HG02884 (cell line): ENCODE results near the gene CBLN3.
A peak's percentile ranks its signal among the peaks of the same experiment; 100 is the strongest.
"Not testable (repeated sequence)": the region's sequence is repeated elsewhere in the genome, so short reads cannot be mapped to it uniquely, and the experiment has no call there.

Experiments used
- ATAC-seq: cut with Tn5 transposase; IDR thresholded peaks from one replicate; pipeline ENCODE4 v1.9.1; 2021; ENCODE audit warnings: mild to moderate bottlenecking, moderate library complexity; ENCODE audit not compliant: unreplicated experiment

Gene CBLN3

DNA sequence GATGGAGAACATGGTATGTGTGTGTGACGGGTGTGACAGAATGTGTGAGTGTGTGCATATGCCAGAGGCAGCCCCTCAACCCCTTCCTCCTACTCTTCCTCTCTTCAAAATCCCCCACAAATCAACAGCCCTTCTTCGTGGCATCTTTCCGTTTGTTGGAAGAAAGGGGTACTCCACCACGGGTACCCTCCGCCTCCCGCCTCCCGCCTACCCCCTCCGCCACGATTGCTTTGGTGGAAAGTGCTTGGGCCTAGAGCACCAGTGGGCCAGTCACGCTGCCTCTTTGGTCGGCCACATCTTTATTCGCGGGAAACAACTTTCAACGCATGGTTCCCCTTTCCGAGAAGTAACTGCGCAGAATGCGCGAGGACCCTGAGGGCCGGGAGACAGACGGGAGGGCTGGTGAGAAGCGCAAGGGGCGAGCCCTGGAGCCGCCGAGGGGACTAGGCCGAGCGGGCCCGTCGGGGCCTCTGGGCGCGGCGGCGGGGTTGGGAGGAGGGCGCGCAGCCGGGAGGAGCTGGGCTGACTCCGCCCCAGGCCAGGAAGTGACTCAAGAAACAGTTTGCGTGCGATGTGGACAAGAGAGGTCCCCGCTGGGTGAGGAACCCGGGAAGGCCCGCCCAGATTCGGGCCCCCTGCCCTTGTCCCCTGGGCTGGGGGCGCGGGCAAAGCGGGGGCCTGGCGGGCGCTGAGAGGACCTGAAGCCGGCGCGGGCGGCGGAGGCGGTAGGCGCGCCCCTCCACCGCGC lies at the start of gene CBLN3, which contains the start of gene KHNYN:
Gene CBLN3 (minus strand): TSS at position 274 of the 748 bp plus-strand sequence. CDS start 614 bp downstream, outside the sequence.
Gene KHNYN (plus strand): TSS at position 560 of the 748 bp plus-strand sequence. CDS start 777 bp downstream, outside the sequence.
- peak; percentile 81 for ATAC-seq

DNA sequence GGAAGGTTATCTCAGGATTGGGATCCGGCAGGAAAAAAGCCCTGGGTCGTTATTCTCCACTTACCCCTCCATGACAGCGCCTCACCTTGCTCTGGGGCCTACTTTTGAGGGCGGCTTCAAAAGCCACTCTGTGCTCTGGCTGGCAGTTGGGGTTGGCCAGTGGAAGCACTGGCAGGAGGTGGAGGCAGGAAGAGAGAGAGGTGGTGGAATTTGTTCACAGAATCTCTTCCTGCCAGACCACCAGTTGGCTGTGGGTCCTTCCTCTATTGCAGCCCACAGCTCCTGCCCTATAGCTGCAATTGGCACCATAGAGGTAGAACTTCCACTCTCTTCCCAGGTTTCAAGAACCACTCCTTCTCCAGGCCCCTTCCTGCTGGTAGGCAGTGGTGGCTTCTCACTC lies 45.8 kb upstream of the CBLN3 start:
- no peak for ATAC-seq

DNA sequence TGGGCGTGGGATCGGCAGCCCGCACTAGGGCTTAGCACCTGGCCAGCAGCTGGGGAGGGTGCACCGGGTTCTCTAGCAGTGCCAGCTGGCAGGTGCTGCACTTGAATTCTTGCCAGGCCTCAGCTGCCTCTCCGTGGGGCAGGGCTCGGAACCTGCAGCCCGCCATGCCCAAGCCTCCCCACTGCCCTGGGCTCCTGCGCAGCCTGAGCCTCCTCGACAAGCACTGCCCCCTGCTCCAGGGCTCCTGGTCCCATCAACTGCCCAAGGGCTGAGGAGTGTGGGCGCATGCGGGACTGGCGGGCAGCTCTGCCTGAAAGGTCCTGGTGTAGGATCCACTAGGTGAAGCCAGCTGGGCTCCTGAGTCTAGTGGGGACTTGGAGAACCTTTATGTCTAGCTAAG lies 43.7 kb upstream of the CBLN3 start:
- ATAC-seq = no peak

DNA sequence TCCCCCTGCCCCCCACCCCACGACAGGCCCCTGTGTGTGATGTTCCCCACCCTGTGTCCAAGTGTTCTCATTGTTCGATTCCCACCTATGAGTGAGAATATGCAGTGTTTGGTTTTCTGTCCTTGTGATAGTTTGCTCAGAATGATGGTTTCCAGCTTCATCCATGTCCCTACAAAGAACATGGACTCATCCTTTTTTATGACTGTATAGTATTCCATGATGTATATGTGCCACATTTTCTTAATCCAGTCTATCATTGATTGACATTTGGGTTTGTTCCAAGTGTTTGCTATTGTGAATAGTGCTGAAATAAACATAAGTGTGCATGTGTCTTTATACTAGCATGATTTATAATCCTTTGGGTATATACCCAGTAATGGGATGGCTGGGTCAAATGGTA lies 41.0 kb upstream of the CBLN3 start:
- not testable (repeated sequence) for ATAC-seq

DNA sequence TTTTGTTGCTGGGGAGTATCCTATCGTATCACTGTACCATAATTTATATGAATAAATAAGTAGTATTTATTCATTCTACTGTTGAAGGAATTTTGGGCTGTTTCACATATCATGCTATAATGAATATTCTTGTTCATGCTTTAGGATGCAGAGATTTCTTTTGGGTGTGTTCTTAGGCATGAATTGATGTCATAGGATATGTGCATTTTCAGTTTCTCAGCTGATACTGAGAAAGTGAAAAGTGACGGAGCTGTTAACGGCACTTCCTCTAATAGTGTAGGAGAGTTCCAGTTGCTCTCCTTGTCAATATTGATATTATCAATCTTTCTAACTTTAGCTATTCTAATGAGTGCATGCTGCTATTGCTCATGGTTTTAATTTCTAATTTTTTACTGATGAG lies 36.3 kb upstream of the CBLN3 start:
- no peak for ATAC-seq

DNA sequence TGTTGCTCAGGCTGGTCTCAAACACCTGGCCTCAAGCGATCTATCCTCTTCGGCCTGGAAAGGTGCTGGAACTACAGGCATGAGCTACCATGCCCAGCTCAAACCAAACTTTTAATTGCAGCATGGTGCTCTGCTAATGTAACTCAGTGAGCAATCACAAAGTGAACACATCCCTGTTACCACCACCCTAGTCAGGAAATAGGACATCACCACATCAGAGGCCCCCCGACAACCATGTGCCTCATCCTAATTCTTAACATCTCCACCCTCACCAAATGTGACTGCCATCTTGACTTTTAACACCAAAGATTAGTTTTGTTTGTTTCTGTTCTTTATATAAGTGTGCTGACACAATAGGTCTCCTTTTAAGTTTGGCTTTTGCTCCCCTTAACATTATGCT lies 35.9 kb upstream of the CBLN3 start:
- no peak for ATAC-seq

DNA sequence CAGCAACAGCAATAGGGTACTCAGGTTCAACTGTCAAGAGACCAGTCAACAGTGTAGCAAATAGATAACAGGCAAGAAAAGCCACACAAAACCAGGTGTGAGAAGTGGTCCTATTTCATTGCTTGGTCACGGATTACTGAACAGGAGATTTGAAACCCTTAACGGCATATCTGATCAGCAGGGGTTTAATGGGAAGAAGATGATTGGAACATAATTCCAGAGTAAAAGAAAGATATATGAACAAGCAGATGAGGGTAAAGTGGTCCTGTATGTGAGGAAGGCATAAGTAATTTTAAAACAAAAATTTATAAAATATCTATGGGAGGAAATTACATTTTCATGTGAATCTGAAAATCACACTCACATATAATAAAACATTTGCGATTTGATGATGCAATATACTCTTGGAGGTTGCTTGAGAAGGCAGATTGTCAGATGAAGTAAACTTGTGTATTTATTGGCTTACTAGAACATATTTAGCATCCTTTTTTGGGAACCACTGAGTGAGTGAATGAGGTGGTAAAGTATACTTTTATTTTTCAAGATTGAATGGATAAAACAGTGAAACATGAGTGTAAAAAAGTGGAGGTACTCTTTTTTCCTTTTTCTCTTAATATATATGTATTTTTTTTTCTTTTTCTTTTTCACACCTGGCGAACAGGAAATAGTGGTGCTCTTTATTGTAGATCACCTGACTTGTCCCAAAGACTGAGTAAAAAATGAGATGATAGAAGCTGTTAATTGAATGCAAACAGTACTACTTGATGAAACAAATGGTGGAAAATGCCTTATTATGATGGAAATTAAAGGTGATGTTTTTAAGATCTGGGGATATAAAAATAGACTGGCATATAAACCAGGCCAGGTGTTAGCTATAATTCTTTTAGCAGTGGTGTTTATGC lies 34.7 kb upstream of the CBLN3 start:
- no peak for ATAC-seq

DNA sequence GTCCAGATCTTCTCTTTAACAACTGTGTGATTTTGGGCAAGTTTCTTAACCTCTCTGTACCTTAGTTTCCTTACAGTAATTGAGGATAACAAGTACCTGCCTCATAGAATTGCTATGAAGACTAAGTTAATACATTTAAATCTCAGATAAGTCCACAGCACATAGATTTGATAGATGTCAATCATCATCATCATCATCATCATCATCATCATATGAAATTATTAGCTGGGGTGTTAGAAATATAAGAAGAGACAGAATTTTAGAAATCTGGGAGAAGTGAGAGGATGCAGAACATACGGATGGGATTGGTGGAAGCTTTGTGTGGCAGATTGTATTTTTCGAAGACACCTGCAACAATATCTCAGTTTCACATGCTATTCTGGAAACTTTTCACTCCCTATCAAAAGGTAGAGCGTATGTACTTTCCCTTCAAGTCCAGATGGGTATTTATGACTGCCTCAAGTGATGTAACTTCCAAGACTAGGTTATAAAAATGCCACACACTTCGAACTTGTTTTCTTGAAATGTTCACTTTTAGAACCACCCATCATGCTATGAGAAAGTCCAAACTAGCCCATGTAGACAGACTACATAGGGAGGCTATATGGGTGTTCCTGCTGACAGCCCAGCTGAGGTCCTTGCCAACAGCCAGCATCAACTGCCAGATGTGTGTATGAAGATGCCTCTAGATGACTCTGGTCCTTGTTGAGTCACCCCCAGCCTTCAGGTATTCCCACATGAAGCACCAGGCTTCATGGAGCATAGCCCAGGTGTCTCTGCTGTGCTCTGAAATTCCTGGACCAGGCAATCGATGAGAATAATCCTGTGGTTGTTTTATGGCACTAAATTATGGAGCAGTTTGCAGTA lies 33.8 kb upstream of the CBLN3 start:
- no peak for ATAC-seq

DNA sequence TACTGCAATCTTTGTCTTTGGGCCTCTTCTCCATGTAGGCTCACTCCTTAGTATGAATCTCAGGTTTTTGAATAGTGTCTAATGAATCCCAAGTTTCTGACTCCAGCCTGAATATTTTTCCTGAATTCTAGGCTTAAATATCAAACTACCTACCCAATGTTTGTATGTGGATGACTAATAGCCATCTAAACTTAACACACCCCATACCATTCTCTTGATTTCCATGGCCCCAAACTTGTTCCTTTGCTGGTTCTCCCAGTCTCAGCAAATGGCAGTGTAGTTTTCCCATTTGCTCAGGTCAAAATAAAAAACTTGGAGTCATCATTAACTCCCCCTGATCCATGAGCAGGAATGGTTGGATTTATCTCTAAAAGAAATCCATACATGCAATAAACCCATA lies 31.9 kb upstream of the CBLN3 start:
- ATAC-seq = no peak

DNA sequence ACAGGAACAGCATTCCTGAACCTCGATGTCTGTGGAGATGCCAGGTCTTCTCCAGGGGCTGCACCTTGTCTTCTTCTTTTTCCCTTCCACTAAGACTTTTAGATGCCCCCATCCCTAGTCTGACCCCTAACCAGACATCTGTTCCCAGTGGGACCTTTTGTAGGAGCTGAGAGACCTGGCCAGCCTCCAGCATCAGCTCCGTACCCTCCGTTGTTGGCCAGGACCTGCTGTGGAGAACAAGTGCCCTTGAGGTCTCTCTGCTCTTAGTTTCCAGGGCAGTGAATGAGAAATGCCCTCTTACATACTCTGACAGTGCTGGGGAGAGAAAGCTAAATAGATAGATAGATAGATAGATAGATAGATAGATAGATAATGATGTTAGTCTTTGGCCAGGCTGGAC lies 29.9 kb upstream of the CBLN3 start:
- no peak for ATAC-seq

DNA sequence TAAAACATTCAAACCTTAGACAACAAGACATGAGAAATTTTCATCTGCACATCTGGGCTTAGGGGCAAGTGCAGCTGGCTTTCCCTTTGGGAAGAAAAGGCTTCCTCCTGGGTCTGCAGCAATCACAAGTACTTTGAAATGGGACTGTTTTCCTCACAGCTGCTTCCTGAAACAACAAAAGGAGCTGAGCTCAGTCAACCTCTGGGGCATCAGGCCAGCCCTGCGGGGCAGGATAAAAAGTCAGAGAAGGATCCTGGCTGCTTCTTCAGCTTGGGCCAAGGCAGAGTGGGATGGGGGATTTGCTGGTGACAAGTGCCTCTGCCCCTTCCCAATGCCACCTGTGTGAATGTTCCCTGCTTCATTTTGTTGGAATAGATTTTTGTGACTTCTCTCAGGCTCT lies 29.3 kb upstream of the CBLN3 start:
- ATAC-seq = no peak

DNA sequence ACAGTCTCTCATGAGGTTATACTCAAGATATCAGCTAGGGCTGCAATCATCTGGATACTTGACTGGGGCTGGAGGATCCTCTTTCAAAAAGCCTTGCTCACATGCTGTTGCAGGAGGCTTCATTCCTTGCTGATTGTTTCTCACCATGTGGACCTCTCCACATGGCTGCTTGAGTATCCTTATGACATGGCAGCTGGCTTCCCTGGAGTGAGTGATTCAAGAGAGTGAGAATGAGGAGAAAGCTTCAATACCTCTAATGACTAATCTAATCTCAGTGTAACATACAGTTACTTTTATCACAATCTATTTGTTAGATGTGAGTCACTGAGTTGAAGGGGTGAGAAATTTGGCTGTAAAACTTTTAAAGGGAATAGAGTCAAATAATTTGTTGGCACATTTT lies 27.5 kb upstream of the CBLN3 start:
- no peak for ATAC-seq

DNA sequence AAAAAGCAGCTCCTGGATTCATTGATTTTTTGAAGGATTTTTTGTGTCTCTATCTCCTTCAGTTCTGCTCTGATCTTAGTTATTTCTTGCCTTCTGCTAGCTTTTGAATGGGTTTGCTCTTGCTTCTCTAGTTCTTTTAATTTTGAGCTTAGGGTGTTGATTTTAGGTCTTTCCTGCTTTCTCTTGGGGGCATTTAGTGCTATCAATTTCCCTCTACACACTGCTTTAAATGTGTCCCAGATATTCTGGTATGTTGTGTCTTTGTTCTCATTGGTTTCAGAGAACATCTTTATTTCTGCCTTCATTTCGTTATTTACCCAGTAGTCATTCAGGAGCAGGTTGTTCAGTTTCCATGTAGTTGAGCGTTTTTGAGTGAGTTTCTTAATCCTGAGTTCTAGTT lies 21.4 kb upstream of the CBLN3 start:
- ATAC-seq = not testable (repeated sequence)

DNA sequence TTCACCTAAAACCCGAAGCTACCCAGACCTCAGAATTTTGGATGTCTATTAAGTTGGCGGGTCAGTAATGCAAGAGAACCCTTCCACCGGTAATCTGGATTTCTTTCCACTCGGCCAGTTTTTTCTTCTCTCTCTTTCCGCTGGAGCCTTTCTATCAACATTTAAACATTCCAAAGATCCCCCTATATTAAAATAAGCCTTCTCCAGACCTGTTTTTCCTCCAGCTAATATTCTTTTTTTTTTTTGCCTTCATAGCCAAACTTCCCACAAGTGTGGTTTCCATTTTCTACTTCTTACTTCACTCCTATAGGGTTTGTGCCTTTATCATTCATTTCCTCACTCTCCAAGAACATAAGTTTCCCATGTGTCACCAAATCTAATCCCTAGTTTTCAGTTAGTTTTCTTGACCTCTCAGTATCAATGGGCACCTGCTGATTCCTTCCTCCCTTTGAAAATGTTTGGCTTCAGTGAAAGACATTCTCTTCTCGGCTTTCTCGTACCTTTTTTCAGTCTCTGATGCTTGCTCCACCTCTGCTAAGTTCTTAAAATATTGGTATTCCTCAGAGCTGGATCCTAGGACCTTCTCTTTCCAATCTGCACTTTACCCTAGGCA lies 13.7 kb upstream of the CBLN3 start:
- ATAC-seq = no peak

DNA sequence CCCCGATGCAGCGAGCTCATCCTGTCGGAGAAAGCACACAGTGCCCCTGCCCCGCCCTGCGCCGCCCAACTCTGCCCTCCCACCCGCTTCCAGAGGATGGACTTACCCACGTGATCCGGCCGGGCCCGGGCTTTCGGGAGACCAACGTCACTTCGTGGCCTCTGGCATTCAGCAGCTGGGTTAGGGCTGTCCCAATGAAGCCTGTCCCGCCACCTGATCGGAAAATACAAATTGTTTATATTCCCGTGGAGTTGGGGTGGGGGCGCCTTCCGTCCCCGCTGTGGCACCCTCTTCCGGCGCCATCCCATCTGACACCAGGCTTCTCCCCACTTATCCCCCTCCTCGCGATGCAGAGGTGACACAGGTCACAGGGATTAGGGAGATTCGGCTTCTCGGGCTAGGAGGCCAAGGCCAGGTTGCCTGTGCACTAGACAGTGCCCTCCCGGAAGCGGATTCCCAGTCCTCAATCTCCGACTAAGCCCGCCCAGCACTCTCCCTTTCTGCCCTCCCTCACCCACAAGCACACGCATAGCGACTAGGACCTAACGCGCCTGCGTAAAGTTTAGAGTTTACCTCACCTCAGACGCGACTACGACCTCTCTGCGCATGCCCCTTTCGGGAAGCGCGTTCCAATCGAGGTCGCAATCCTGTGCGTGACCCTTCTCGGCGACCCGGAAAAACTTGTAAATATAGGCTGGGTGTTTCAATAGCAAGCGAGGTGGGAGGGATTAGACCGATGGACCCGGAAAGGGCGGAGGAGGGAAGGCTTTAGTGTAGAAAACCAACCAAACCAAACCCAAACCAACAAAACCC lies 13.0 kb upstream of the CBLN3 start, which contains the start of gene SDR39U1:
Gene SDR39U1 (minus strand): TSS at position 537 of the 813 bp plus-strand sequence. CDS start 7 bp downstream, at position 530.
- ATAC-seq = peak; percentile 88

DNA sequence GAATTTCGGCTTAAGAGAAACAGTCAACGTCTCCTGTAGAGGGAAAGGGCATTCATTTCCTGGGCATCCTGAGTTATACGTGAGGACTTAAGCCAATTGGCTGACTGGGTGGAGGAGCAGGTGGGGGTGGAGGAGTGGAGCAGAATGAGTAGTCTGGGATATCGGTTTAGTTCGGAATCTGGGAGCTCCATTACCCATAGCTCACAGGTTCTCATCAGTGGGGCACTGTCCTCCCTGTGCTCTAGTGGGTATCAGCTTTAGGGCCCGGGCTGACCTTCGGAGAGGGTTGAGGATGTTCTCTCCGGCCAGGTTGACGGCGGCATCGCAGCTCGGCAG lies 12.4 kb upstream of the CBLN3 start:
- peak; percentile 1 for ATAC-seq

DNA sequence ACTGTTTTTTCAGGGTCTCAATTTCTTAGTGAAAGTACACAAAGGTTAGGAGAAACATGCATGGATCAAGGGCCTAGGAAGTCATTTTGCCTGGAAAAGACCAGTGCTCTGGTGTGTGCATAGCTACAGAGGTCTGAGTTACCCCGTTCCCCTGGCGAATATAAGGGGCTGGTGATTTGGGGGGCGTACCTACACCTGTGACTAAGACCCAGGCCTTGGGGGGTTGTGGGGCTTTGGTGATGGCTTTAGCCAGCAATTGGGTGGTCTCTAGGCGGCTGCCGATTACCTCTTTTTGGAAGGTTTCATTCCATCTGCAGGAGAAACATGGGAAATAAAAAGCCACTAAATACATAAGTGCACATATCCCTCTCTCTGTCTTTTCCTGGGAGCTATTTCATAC lies 12.0 kb upstream of the CBLN3 start:
- no peak for ATAC-seq

DNA sequence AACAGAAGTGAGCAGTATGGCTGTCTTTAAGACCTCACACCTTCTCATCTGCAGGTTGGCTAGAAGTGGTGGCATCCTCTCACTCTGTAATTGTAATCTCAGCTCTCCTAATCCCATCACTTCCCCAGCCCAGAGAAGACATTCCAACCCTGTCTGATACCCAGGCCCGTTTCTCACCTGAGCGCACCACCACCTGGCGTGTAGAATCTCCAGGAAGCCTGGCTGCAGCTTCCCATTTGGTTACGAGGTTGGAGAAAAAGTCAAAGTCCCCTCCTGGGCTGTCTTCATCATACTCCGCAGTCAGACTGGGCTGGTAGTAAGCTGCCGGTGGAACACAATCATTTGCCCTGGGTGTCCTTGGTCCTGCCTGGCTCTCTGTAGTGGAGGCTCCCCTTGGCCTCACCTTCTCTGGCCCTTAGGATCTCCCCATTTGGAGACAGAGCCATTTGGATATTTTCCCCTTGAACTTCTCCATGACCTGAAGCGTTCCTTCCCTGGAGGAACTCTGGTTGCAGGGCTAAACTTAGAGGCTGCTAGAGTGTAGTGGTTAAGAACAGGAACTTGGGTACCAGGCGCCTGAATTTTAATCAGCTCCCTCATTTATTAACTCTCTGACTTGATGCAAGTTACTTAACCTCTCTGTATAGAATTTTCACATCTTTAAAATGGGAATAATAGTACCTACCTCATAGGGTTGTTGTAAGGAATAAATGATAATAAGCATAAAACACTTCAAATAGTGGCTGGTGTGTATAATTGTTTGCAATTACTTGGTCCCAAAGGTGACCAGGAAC lies 11.3 kb upstream of the CBLN3 start:
- ATAC-seq = no peak
